ENCODE data around the gene SCAF4.

DNA sequence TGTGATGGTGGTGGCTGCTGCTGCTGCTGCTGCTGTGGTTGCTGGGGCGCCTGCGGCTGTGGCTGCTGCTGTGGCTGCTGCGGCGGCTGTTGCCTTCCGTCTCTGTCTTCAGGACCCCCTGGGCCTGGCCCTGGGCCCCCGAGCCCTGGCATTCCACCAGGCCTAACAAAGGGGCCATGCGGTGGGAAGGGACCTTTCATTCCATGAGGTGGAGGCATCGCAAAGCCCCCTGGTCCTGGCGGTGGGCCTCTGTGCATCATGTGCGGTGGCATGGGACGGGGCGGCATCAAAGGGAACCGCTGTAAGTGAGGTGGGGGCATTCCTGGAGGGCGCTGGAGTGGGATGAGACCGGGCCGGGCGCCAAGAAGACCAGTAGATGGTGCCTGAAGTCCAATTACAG is 60.0 kb downstream of the SCAF4 start:
- TF ChIP-seq POLR2A (IDR thresholded peaks at IDR 0.05; ENCODE audit: low read depth, low read length) (no peak), POLR2AphosphoS5 (IDR thresholded peaks at IDR 0.05; ENCODE audit: low read depth, low read length) (no peak)
